Right ventricle myocardium inferior (tissue), 1 donor: ENCODE results near the gene SLC39A1. TPM values are rescaled to one million over a fixed set of nuclear protein-coding genes. Genes with fewer than 3 reads are reported as not detected.

ENCODE experiments used
- ATAC-seq: fragments of 200-7000 bp; cut with Tn5 transposase; one replicate; pipeline ENCODE4 v1.9.1; 2020; ENCODE audit warnings: mild to moderate bottlenecking, moderate library complexity
- DNase-seq: peaks from one replicate; pipeline ENCODE4 v3.0.0; 2021; ENCODE audit errors: missing footprints
- intact Hi-C: fragments of 100-400 bp; cut with DNase I; formaldehyde crosslinking; loops from one replicate; pipeline ENCODE4 v1.11.0; 2022
- total RNA-seq: library from RNA; stranded (reverse); fragmentation: NEBNext Ultra II Directional; extraction: Animal tissue kit (Norgen Biotek cat#: 25700); gene quantifications from one replicate; pipeline ENCODE4 v1.2.1, GENCODE V29; 2021
- donor health status: DM: no; HTN: yes; CAD: no; lungs with severe emphysema.

The SLC39A1 gene
- total RNA-seq, 1 donor from 2014 or later = 48.9 TPM

- intact Hi-C loops = loop anchor here (5.0 kb wide), 1 partner anchor 161 kb away; no protein-coding TSS in a partner anchor
- ATAC-seq (peak; percentile 91), DNase-seq (peak; percentile 100)
Measured at GRCh38 chr1:153958111-153958960, 5.0 kb downstream of the SLC39A1 start, which contains the start of gene CRTC2. Gene CRTC2, minus strand, starts transcription at chr1:153958612. Its CDS starts 115 bp downstream, at chr1:153958497.

- DNase-seq (no peak), ATAC-seq (no peak)
- intact Hi-C loops = loop anchor here (5.0 kb wide), 1 partner anchor 160 kb away; no protein-coding TSS in a partner anchor
Measured at GRCh38 chr1:153957744-153958110, 5.6 kb downstream of the SLC39A1 start.

GRCh38 chr1:153956997-153957715 lies 6.2 kb downstream of the SLC39A1 start:
- ATAC-seq = no peak

GRCh38 chr1:153954826-153955225 lies 8.5 kb downstream of the SLC39A1 start:
- DNase-seq = no peak
- no peak for ATAC-seq
- intact Hi-C loops = loop anchor here (5.0 kb wide), 1 partner anchor 158 kb away; no protein-coding TSS in a partner anchor

More at GRCh38 chr1:153956997-153957715, 6.2 kb downstream of the SLC39A1 start:
- intact Hi-C loops = loop anchor here (5.0 kb wide), 1 partner anchor 160 kb away; no protein-coding TSS in a partner anchor
- DNase-seq = peak; percentile 11

- DNase-seq (no peak), ATAC-seq (no peak)
- intact Hi-C loops = no loop called here
Measured at GRCh38 chr1:153953859-153954365, 9.4 kb downstream of the SLC39A1 start.

GRCh38 chr1:153951801-153952200 lies 11.5 kb downstream of the SLC39A1 start:
- DNase-seq (no peak), ATAC-seq (no peak)
- intact Hi-C loops = no loop called here

GRCh38 chr1:153951183-153951582 lies 12.2 kb downstream of the SLC39A1 start:
- ATAC-seq = no peak
- intact Hi-C loops = no loop called here
- no peak for DNase-seq

GRCh38 chr1:153946622-153947241 lies 16.6 kb downstream of the SLC39A1 start, which contains the start of gene DENND4B:
Gene DENND4B, minus strand, starts transcription at chr1:153946718. Its CDS starts 2,344 bp downstream, at chr1:153944374.
- intact Hi-C loops = loop anchor here (1.0 kb wide), 2 partner anchors 23 to 40 kb away; partner anchors contain the start of gene RAB13
- ATAC-seq (peak; percentile 76), DNase-seq (peak; percentile 93)

GRCh38 chr1:153945795-153946621 lies 17.3 kb downstream of the SLC39A1 start:
- DNase-seq = peak; percentile 97
- peak; percentile 84 for ATAC-seq
- intact Hi-C loops = loop anchor here (1.0 kb wide), 2 partner anchors 23 to 40 kb away; partner anchors contain the start of gene RAB13

- ATAC-seq (peak; percentile 51), DNase-seq (peak; percentile 90)
- intact Hi-C loops = no loop called here
Measured at GRCh38 chr1:153945131-153945794, 18.1 kb downstream of the SLC39A1 start.

- intact Hi-C loops = no loop called here
- no peak for DNase-seq
- no peak for ATAC-seq
Measured at GRCh38 chr1:153944827-153945117, 18.6 kb downstream of the SLC39A1 start.

GRCh38 chr1:153944005-153944826 lies 19.1 kb downstream of the SLC39A1 start:
- DNase-seq = no peak
- ATAC-seq = no peak
- intact Hi-C loops = no loop called here

- no peak for DNase-seq
- ATAC-seq = no peak
- intact Hi-C loops = no loop called here
Measured at GRCh38 chr1:153942766-153943549, 20.4 kb downstream of the SLC39A1 start.

GRCh38 chr1:153941826-153942725 lies 21.3 kb downstream of the SLC39A1 start:
- intact Hi-C loops = no loop called here
- DNase-seq (no peak), ATAC-seq (no peak)

GRCh38 chr1:153940756-153941155 lies 22.6 kb downstream of the SLC39A1 start:
- DNase-seq = no peak
- intact Hi-C loops = no loop called here
- ATAC-seq = no peak
